ENCODE data around the gene CXCL8. TPM values are rescaled to one million over a fixed set of nuclear protein-coding genes. Genes with fewer than 3 reads are reported as not detected.

The CXCL8 gene
- total RNA-seq, 1 experiment from 2014 or later = 12.9 TPM

Other genes starting within 250 kb of the CXCL8 start
- not detected in 2 replicates for gene RASSF6, start 120.1 kb upstream of the CXCL8 start, total RNA-seq (2014; rRNA removed; shearing (Covaris generic))
- gene CXCL6, start 96.1 kb downstream of the CXCL8 start, total RNA-seq (2014; rRNA removed; shearing (Covaris generic)) = not detected in 2 replicates
- not detected in 2 replicates for gene PF4V1, start 112.7 kb downstream of the CXCL8 start, total RNA-seq (2014; rRNA removed; shearing (Covaris generic))
- gene CXCL1, start 128.8 kb downstream of the CXCL8 start, total RNA-seq (2014; rRNA removed; shearing (Covaris generic)) = not detected in 2 replicates
- not detected in 2 replicates for gene PF4, start 241.5 kb downstream of the CXCL8 start, total RNA-seq (2014; rRNA removed; shearing (Covaris generic))
- not detected in 2 replicates for gene PPBP, start 247.6 kb downstream of the CXCL8 start, total RNA-seq (2014; rRNA removed; shearing (Covaris generic))

All from HT1080 (cell line).